GM23338 (cell line): ENCODE measurements around the gene CASP7. TPM values are rescaled to one million over a fixed set of nuclear protein-coding genes. Genes with fewer than 3 reads are reported as not detected.

Experiments
- ATAC-seq: fragments of 200-7000 bp; cut with Tn5 transposase; 3 replicates; pipeline ENCODE4 v1.9.1; 2020
- DNase-seq: peaks from one replicate; pipeline ENCODE4 v3.0.0-alpha.2; 2015; ENCODE audit warnings: low spot score
- H2AFZ ChIP-seq: fragments of 200-600 bp; sonication (generic); 2 replicates; pipeline ENCODE4 v1.8.0; 2016; ENCODE audit warnings: antibody characterized with exemption, mild to moderate bottlenecking, moderate library complexity
- H3F3A ChIP-seq: fragments of 200-600 bp; sonication (generic); replicated peaks from 2 replicates; pipeline ENCODE4 v1.8.0; 2017; ENCODE audit warnings: antibody characterized with exemption, mixed run types, low read depth
- H3K27ac ChIP-seq: fragments of 200-600 bp; sonication (generic); 2 replicates; pipeline ENCODE4 v1.6.1; 2016; ENCODE audit warnings: low read depth
- H3K27me3 ChIP-seq: fragments of 200-600 bp; sonication (generic); 2 replicates; pipeline ENCODE4 v1.8.0; 2016; ENCODE audit warnings: mild to moderate bottlenecking, mixed run types, moderate library complexity; ENCODE audit not compliant: insufficient read depth
- H3K36me3 ChIP-seq: fragments of 200-600 bp; sonication (generic); 2 replicates; pipeline ENCODE4 v1.8.0; 2016; ENCODE audit warnings: mild to moderate bottlenecking; ENCODE audit not compliant: insufficient read depth
- H3K4me1 ChIP-seq: fragments of 200-600 bp; sonication (generic); 2 replicates; pipeline ENCODE4 v1.8.0; 2016; ENCODE audit warnings: mild to moderate bottlenecking, moderate library complexity; ENCODE audit not compliant: insufficient read depth
- H3K4me2 ChIP-seq: fragments of 200-600 bp; sonication (generic); 2 replicates; pipeline ENCODE4 v1.7.1; 2017; ENCODE audit warnings: mixed run types
- H3K4me3 ChIP-seq: fragments of 200-600 bp; sonication (generic); 2 replicates; pipeline ENCODE4 v1.6.1; 2016; ENCODE audit warnings: mixed run types
- H3K79me2 ChIP-seq: fragments of 200-600 bp; sonication (generic); replicated peaks from 2 replicates; pipeline ENCODE4 v1.8.0; 2017; ENCODE audit warnings: mild to moderate bottlenecking; ENCODE audit not compliant: insufficient read depth
- H3K9me2 ChIP-seq: fragments of 200-600 bp; sonication (generic); 2 replicates; pipeline ENCODE4 v1.8.0; 2017; ENCODE audit not compliant: insufficient read depth
- H4K20me1 ChIP-seq: fragments of 200-600 bp; sonication (generic); replicated peaks from 2 replicates; pipeline ENCODE4 v1.8.0; 2017; ENCODE audit warnings: mild to moderate bottlenecking; ENCODE audit not compliant: insufficient read depth
- H3K27ac Mint-ChIP-seq: 2 replicates; pipeline ENCODE4 v1.8.0; 2020; ENCODE audit warnings: inconsistent platforms, mild to moderate bottlenecking, moderate library complexity, mixed read lengths
- H3K27me3 Mint-ChIP-seq: 3 replicates; pipeline ENCODE4 v1.8.0; 2022; ENCODE audit warnings: low read depth, mild to moderate bottlenecking, moderate library complexity, mixed read lengths, inconsistent platforms; ENCODE audit not compliant: insufficient read depth, poor library complexity
- H3K36me3 Mint-ChIP-seq: 3 replicates; pipeline ENCODE4 v1.8.0; 2021; ENCODE audit warnings: low read depth, mild to moderate bottlenecking, inconsistent platforms, moderate library complexity, mixed read lengths
- H3K4me1 Mint-ChIP-seq: 3 replicates; pipeline ENCODE4 v1.8.0; 2020; ENCODE audit warnings: mild to moderate bottlenecking, inconsistent platforms, mixed read lengths
- H3K4me3 Mint-ChIP-seq: 3 replicates; pipeline ENCODE4 v1.8.0; 2021; ENCODE audit warnings: moderate library complexity, mild to moderate bottlenecking, inconsistent platforms, mixed read lengths
- H3K9me3 Mint-ChIP-seq: 3 replicates; pipeline ENCODE4 v1.8.0; 2020; ENCODE audit warnings: moderate library complexity, mild to moderate bottlenecking, inconsistent platforms, mixed read lengths
- CREB1 ChIP-seq: fragments of 250-450 bp; sonication (Bioruptor Pico); IDR thresholded peaks from 2 replicates; pipeline ENCODE4 v1.5.0; 2020; ENCODE audit warnings: low read depth, mild to moderate bottlenecking, moderate library complexity
- EZH2 ChIP-seq: fragments of 200-600 bp; sonication (generic); IDR thresholded peaks from one replicate; pipeline ENCODE4 v1.8.0; 2017; ENCODE audit warnings: antibody characterized with exemption, mild to moderate bottlenecking, low read depth; ENCODE audit not compliant: unreplicated experiment
- EZH2phosphoT487 ChIP-seq: fragments of 200-600 bp; sonication (generic); IDR thresholded peaks from one replicate; pipeline ENCODE4 v1.8.1; 2018; ENCODE audit warnings: antibody characterized with exemption; ENCODE audit not compliant: unreplicated experiment
- JUNB ChIP-seq: IDR thresholded peaks from one replicate; pipeline ENCODE4 v1.6.1; 2016; ENCODE audit warnings: antibody characterized with exemption; ENCODE audit not compliant: unreplicated experiment
- ZNF114 ChIP-seq: fragments of 250-450 bp; sonication (Bioruptor Pico); IDR thresholded peaks from 2 replicates; pipeline ENCODE4 v1.5.0; 2020; ENCODE audit warnings: mild to moderate bottlenecking, moderate library complexity
- ZNF462 ChIP-seq: fragments of 250-450 bp; sonication (Bioruptor Pico); IDR thresholded peaks from 2 replicates; pipeline ENCODE4 v1.5.0; 2020; ENCODE audit warnings: mild to moderate bottlenecking, moderate library complexity
- polyA plus RNA-seq: library from polyadenylated mRNA; unstranded; fragments of >200 nt; fragmentation: Nextera tagmentation; extraction: Ambion mirVana; gene quantifications from 2 replicates; pipeline ENCODE4 v1.2.1, GENCODE V29; 2016
- total RNA-seq: library from RNA; depleted of rRNA; stranded (reverse); fragments of >200 nt; shearing (Covaris generic); gene quantifications from 2 replicates; pipeline ENCODE4 v1.2.3, GENCODE V29; 2014
- TF ChIP-seq, protein P1 (sequence below), 2 experiments: fragments of 200-600 bp in 1 of 2; sonication (generic) in 1 of 2; conservative IDR thresholded peaks; 2 replicates each; pipeline versions ENCODE4 v1.5.1 to v1.6.1; 2016 to 2017; ENCODE audit warnings: antibody characterized with exemption in 2 of 2, low read depth in 2 of 2, mild to moderate bottlenecking in 2 of 2, moderate library complexity in 1 of 2
- TF ChIP-seq, protein P2 (sequence below): IDR thresholded peaks from 2 replicates; pipeline ENCODE4 v1.6.1; 2016; ENCODE audit warnings: antibody characterized with exemption

Gene CASP7
- total and polyA plus RNA-seq, 2 experiments from 2014 or later: 2.1 to 7.0 TPM

DNA sequence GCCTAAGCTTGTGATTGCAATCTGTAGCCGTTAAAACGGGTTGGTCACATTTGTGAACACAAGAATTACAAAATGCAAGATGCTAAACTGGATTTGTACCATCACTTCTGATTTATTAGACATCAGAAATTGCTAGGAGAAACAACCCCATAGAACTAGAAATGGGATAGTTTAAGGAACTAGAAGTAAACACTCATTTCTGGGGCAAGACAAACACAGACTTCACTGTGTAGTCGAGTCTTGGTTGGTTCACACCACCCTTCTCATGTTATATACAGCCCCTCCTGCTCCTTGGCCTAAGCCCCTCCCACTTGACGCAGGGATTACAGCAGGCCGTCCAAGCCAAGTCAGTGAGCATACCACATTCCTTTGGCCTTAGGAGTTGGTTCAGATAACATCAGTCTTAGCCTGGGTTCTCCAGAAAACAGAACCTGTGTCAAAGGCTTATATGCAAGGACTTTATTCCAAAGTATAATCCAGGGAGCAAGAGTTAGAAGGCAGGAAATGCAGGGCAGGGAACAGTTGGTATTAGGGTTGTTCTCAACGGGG is 13.8 kb upstream of the CASP7 start:
- Mint-ChIP-seq H3K27ac (no peak overlapping the region), H3K36me3 (no peaks in the 10 kb centered on the region), H3K27me3 (peaks cover 1% of the 10 kb centered on the region), H3K4me3 (no peak overlapping the region), H3K4me1 (no peaks in the 10 kb centered on the region; the same call in 2 of the 3 replicates), H3K9me3 (peaks cover 8% of the 10 kb centered on the region; the same call in 2 of the 3 replicates)
- no peaks in the 10 kb centered on the region for H3F3A ChIP-seq
- H3K9me2 ChIP-seq: peaks cover 9% of the 10 kb centered on the region; the same call in 1 of the 2 replicates
- no peak overlapping the region for H3K27ac ChIP-seq
- H3K4me1 ChIP-seq: no peaks in the 10 kb centered on the region
- no peak overlapping the region for H3K4me2 ChIP-seq
- H3K27me3 ChIP-seq: no peaks in the 10 kb centered on the region
- H4K20me1 ChIP-seq: no peaks in the 10 kb centered on the region
- no peaks in the 10 kb centered on the region for H3K79me2 ChIP-seq
- no peaks in the 10 kb centered on the region for H3K36me3 ChIP-seq
- DNase-seq: peak; percentile 25
- no peak for TF ChIP-seq EZH2phosphoT487
- TF ChIP-seq ZNF114 (CRISPR knock-in tag): no peak
- no peak for TF ChIP-seq JUNB
- TF ChIP-seq CREB1 (CRISPR knock-in tag): no peak
- no peak for TF ChIP-seq ZNF462 (CRISPR knock-in tag)
- TF ChIP-seq EZH2: no peak
- TF ChIP-seq, protein P1, sequence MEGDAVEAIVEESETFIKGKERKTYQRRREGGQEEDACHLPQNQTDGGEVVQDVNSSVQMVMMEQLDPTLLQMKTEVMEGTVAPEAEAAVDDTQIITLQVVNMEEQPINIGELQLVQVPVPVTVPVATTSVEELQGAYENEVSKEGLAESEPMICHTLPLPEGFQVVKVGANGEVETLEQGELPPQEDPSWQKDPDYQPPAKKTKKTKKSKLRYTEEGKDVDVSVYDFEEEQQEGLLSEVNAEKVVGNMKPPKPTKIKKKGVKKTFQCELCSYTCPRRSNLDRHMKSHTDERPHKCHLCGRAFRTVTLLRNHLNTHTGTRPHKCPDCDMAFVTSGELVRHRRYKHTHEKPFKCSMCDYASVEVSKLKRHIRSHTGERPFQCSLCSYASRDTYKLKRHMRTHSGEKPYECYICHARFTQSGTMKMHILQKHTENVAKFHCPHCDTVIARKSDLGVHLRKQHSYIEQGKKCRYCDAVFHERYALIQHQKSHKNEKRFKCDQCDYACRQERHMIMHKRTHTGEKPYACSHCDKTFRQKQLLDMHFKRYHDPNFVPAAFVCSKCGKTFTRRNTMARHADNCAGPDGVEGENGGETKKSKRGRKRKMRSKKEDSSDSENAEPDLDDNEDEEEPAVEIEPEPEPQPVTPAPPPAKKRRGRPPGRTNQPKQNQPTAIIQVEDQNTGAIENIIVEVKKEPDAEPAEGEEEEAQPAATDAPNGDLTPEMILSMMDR (conservative IDR thresholded peaks at IDR 0.05; ENCODE audit: low read depth in 2 of 2): no peak
- TF ChIP-seq, protein P2, sequence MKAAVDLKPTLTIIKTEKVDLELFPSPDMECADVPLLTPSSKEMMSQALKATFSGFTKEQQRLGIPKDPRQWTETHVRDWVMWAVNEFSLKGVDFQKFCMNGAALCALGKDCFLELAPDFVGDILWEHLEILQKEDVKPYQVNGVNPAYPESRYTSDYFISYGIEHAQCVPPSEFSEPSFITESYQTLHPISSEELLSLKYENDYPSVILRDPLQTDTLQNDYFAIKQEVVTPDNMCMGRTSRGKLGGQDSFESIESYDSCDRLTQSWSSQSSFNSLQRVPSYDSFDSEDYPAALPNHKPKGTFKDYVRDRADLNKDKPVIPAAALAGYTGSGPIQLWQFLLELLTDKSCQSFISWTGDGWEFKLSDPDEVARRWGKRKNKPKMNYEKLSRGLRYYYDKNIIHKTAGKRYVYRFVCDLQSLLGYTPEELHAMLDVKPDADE: no peak
- ATAC-seq: peak; percentile 74
- H2AFZ ChIP-seq: peak overlapping the region; percentile 32; the same call in 1 of the 2 replicates
- no peak overlapping the region for H3K4me3 ChIP-seq
